ENCODE data around the gene TBC1D16.

- TF ChIP-seq CTCF (IDR thresholded peaks at IDR 0.05; ENCODE audit: poor library complexity) (no peak), EZH2 (IDR thresholded peaks at IDR 0.05; ENCODE audit: borderline replicate concordance) (no peak)
These were observed 67.6 kb downstream of the TBC1D16 start for GRCh38 chr17:79968116-79968515.

Data from hepatocyte (in vitro differentiated cells).